ENCODE results near the gene ARL14EPL.

ARL14EPL gene

GRCh38 chr5:116042375-116042774, 10.1 kb downstream of the ARL14EPL start:
- ChIA-PET POLR2A (no interaction called here), CTCF (interaction anchor here (1.0 to 2.2 kb wide), 5 partner anchors 10 to 246 kb away, joined by 3 to 9 read pairs (median 3); partner anchors contain the start of gene ARL14EPL)
- DNase-seq (ENCODE audit: extremely low spot score): no peak
- no peak for TF ChIP-seq CTCF (IDR thresholded peaks at IDR 0.05; ENCODE audit: control extremely low read depth, extremely low read depth, low read depth, missing control alignments)

GRCh38 chr5:116044073-116044472, 11.8 kb downstream of the ARL14EPL start:
- no peak for DNase-seq (ENCODE audit: extremely low spot score)
- ChIA-PET CTCF (interaction anchor here (1.0 kb wide), 1 partner anchor 12 kb away, joined by 3 read pairs; the partner anchor contains the start of gene ARL14EPL), POLR2A (no interaction called here)
- TF ChIP-seq CTCF (IDR thresholded peaks at IDR 0.05; ENCODE audit: control extremely low read depth, extremely low read depth, low read depth, missing control alignments): no peak

GRCh38 chr5:116045821-116046220, 13.5 kb downstream of the ARL14EPL start:
- TF ChIP-seq CTCF (IDR thresholded peaks at IDR 0.05; ENCODE audit: control extremely low read depth, extremely low read depth, low read depth, missing control alignments): no peak
- no peak for DNase-seq (ENCODE audit: extremely low spot score)
- ChIA-PET CTCF (no interaction called here), POLR2A (no interaction called here)

GRCh38 chr5:116046261-116046660, 14.0 kb downstream of the ARL14EPL start:
- TF ChIP-seq CTCF (IDR thresholded peaks at IDR 0.05; ENCODE audit: control extremely low read depth, extremely low read depth, low read depth, missing control alignments): no peak
- no peak for DNase-seq (ENCODE audit: extremely low spot score)
- ChIA-PET CTCF (no interaction called here), POLR2A (no interaction called here)

GRCh38 chr5:116046823-116047222, 14.6 kb downstream of the ARL14EPL start:
- CTCF ChIA-PET: no interaction called here
- POLR2A ChIA-PET: no interaction called here
- no peak for TF ChIP-seq CTCF (IDR thresholded peaks at IDR 0.05; ENCODE audit: control extremely low read depth, extremely low read depth, low read depth, missing control alignments)
- no peak for DNase-seq (ENCODE audit: extremely low spot score)

- ChIA-PET POLR2A (no interaction called here), CTCF (interaction anchor here (1.4 kb wide), 1 partner anchor 11 kb away, joined by 3 read pairs; no protein-coding TSS in a partner anchor)
- TF ChIP-seq CTCF (IDR thresholded peaks at IDR 0.05; ENCODE audit: control extremely low read depth, extremely low read depth, low read depth, missing control alignments): no peak
- no peak for DNase-seq (ENCODE audit: extremely low spot score)
These were observed 26.2 kb downstream of the ARL14EPL start for GRCh38 chr5:116058346-116058936.
